GM18498 (cell line): Measurements from ENCODE around the gene ALOX5.
"Not testable (repeated sequence)": the region's sequence is repeated elsewhere in the genome, so short reads cannot be mapped to it uniquely, and the experiment has no call there.

Experiments
- ATAC-seq: cut with Tn5 transposase; IDR thresholded peaks from one replicate; pipeline ENCODE4 v1.9.1; 2021; ENCODE audit warnings: mild to moderate bottlenecking, moderate library complexity; ENCODE audit not compliant: unreplicated experiment

ALOX5 gene

DNA sequence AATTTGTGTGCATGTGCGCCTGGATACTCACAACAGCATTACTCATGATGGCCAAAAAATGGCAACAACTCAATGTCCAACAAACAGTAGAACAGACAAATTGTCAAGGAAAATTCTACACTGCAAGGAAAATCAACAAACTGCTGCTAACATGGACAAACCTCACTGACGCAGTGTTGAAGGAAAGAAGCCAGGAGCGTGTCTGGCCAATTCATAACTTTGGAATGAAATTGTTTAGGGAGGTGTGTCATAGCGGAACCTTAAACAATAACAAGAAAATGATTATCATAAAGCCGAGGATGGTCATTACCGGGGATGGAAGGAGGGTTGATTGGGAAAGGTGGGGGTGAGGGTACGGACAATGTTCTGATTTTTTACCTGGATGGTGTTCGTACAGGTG, 29.1 kb downstream of the ALOX5 start:
- ATAC-seq = no peak

- ATAC-seq = no peak
These were observed 30.2 kb downstream of the ALOX5 start for GRCh38 chr10:45404087-45404769.

GRCh38 chr10:45404770-45405120, 30.7 kb downstream of the ALOX5 start:
- no peak for ATAC-seq

DNA sequence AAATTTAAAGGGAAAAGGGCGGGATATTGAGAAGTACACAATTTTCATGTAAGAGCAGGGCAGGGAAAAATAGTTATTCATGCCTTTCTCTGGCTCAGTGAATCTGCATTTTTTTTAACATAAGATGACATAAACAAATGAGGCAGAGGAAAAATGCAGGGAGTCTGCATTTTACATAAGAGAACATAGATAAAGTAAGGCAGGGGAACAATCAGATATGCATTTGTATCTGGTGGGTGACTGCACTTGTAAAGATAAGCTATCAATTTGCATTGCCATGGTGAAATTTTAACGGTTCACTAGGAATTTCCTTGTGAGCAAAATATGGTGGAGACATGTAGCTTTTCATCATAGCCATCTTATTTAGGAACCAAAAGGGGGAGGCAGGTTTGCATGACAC, 33.5 kb downstream of the ALOX5 start:
- ATAC-seq = no peak

GRCh38 chr10:45408421-45409319, 34.7 kb downstream of the ALOX5 start:
- no peak for ATAC-seq

DNA sequence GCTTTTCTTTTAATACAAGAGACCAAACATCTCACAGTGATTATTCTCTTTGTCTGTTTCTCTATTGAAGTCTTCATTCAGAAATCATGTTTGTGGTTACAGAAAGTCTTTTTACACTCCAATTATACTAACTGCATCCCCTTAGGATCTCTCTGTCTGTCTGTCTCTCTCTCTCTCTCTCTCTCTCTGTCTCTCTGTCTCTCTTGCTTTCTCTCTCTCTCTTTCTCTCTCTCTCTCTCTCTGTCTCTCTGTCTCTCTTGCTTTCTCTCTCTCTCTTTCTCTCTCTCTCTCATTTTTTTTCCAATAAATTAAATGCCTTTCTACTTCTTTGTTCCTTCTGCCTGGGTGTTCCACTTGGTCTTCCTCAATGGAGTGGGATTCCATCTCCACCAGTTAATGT, 35.3 kb downstream of the ALOX5 start:
- not testable (repeated sequence) for ATAC-seq

GRCh38 chr10:45409782-45410181, 35.8 kb downstream of the ALOX5 start:
- no peak for ATAC-seq

- no peak for ATAC-seq
These were observed 36.4 kb downstream of the ALOX5 start for GRCh38 chr10:45410489-45410806.

- no peak for ATAC-seq
These were observed 37.0 kb downstream of the ALOX5 start for GRCh38 chr10:45410807-45411606.

DNA sequence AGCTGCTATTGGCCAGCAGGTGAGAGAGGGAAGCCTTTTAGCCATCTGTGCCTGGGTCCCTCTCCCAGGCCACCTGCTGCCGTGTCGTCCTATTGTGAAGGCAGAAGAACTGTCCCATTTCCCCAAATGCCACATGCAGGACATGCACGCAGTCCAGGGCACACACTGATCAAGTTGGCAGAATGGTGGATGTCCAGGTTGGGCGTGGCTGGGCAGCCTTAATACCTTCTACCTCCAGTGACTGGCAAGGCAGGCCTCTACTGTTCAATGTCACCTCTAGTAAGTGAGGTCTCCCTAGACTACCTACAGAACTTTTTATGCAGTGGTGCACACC, 37.6 kb downstream of the ALOX5 start:
- ATAC-seq = no peak

DNA sequence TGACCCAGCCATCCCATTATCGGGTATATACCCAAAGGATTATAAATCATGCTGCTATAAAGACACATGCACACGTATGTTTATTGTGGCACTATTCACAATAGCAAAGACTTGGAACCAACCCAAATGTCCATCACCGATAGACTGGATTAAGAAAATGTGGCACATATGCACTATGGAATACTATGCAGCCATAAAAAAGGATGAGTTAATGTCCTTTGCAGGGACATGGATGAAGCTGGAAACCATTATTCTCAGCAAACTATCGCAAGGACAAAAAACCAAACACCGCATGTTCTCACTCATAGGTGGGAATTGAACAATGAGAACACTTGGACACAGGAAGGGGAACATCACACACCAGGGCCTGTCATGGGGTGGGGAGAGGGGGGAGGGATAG, 41.0 kb downstream of the ALOX5 start:
- ATAC-seq = not testable (repeated sequence)

DNA sequence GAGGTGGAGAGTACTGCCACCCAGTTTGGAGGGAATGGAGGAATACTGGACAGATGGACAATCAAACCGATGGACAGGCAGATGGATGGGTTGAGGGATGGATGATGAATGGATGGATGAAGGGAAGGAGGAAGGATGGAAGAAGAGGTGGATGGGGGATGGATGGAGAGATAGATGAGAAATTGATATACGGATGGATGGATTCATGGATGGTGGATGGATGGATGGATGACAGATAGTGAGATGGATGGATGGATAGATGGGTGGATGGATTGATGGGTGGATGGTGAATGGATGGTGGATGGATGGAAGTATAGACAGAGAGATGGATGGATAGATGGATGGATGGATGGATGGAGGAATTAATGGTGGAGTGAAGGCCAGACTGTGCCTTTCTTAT, 42.6 kb downstream of the ALOX5 start:
- ATAC-seq = no peak

DNA sequence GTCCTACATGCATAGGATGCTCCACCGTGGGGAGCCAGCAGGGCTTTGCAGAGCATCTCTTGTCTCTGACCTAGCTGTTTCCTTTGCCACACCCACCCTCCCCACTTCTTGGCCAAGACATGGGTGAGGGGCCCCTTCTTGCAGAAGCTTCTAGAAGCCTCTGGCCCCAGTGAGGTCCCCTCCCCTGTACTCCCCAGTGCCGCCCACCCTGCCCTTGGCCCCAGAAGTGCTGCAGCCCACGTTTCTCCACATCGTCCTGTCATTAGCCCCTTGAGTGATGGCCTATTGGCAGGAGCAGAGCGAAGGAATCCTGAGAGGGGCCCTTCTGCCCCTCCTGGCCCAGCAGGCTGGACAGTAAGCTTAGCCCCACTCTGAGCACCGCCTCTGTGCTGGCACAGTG, 43.7 kb downstream of the ALOX5 start:
- ATAC-seq = no peak

DNA sequence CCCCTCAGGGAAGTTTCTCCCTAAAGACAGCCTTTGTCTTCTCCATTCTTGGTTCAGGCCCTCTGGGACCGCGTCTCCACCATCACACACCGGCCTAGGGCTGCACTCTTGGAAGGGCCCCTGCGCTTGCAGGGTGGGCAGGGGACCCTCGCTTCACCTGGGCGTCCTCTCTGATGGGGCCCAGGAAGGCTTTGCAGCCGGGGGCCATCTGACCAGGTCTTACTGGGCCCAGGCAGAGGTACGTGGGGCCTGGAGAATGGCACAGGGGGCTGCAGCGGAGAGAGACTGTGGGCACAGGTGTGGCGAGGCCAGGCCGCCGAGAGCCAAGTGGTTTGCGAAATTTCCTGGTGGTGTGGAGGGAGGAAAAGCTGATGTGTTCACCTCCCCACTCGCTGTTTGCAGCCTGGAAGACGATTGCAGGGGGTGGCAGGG, 44.4 kb downstream of the ALOX5 start:
- no peak for ATAC-seq

DNA sequence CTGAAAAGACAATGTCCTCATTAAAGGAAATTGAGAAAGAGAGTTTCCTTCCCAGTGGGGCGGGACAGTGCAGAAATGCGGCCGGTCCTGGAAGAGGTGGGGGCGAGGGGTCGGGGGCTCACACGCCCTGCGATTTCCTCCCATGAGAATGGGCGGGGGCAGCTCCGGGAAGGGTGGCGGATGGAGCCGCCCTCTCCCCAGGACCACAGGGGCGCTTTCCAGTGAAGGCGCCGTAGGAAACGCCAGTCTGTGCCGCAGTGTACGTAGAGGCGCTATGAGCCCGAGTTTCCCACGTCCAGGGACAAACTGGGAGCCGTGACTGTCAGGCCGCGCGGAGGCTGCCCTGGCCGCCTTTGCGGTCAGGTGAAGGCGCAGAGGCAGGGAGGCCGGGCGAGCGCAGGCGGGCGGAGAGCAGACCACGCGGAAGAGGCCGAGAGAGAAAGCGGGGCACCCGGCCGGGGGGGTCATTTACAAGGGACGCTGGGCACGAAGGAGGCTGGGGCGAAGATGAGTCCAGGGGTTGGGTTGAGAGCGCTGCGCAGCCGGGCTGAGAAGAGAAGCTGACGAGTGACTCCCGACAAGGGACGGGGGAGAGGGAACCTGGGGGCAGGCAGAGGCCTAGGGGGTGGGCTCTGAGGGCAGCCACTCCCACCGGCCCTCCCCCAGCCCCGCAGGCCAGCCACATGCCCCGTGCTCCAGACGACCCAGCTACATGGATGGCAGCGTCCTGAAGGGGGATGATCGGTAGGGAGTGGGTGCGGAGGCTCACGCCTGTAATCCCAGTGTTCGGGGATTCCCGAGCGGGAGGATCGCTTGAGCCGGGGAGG, 45.0 kb downstream of the ALOX5 start:
- ATAC-seq = peak; percentile 69

GRCh38 chr10:45419676-45420025, 45.6 kb downstream of the ALOX5 start:
- peak; percentile 1 for ATAC-seq

- ATAC-seq = peak; percentile 61
These were observed 46.6 kb downstream of the ALOX5 start for GRCh38 chr10:45420453-45421192.

- peak; percentile 21 for ATAC-seq
These were observed 47.4 kb downstream of the ALOX5 start for GRCh38 chr10:45421221-45422097.

- no peak for ATAC-seq
These were observed 48.3 kb downstream of the ALOX5 start for GRCh38 chr10:45422207-45422865.
